Measurements from ENCODE around the gene ARHGAP42. TPM values are rescaled to one million over a fixed set of nuclear protein-coding genes. Genes with fewer than 3 reads are reported as not detected.
"Not testable (repeated sequence)": the region's sequence is repeated elsewhere in the genome, so short reads cannot be mapped to it uniquely, and the experiment has no call there.

Gene ARHGAP42
- polyA plus RNA-seq, 1 donor = 26.3 TPM

GRCh38 chr11:100876815-100877520 lies 189.9 kb downstream of the ARHGAP42 start:
- DNase-seq = peak; percentile 33

DNA sequence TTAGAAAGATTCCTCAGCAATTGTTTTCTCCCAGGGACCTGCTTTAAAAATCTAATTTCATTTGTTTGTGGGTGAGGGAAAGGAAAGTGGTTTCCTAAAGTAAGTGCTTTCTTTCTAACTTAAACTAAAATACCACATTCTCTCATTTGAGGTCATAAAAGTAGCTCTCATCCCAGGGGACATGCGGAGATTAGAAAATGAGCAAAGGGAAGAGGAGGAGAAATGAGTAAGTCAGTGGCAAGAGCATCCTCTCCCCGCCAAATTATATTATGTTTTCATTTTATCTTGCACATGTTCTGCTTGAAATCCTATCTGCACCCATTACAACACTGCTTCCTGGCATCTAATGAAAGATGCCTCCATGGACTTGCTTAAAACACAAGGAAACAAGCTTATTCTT lies 191.4 kb downstream of the ARHGAP42 start:
- DNase-seq = no peak

DNA sequence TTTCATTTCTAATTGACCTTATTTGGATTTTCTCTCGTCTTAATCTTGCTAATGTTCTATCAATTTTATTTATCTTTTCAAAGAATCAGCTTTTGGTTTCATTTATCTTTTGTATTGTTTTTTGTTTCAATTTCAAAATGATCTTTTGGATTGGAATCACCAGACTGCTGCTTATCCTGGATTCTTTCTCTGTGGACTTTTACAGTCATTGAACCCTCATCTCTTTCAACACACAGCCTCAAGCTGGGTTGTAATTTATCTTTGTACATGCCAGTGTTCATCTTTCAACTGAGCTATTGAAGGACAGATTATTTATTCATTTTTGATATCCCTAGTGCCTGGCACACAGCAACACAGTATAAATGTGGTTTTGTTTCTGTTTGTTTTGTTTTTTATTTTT lies 195.9 kb downstream of the ARHGAP42 start:
- DNase-seq = no peak

DNA sequence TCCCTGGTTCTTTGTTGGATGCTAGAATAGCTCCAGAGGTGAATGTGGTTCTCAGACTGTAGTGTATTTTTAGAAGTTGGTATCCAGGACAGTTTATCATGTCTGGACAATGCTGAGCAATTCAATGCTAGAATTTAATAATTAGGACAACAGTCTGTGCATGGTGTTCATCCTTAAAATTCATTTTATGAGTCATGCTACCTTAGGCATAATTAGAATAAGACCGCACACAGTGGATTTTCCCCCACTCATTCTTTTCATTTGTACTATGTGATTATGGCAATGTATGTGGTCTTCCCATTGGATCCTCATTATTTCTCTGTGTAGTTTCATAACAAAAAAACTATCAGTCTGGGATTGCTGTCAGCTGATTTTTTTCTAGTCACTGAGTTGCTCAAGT lies 196.7 kb downstream of the ARHGAP42 start:
- no peak for DNase-seq

DNA sequence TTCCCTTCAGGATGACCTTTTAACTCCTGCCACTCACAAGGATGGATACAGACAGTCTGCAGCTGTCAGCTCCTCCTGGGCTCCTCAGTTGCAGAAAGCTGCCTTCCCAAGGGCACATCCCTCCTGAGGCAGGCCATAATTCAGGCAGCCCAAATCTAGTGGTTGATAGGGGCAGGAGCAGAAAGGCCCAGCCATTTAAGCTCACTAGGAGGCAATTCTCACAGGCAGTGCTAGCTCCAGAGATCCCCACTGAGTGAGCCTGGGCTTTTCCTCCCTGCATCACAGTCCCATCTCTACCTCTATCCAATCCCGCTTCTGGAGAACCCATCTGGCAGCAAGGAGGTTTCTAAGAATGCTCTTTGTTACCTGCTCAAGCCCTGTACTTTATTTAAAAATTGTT lies 200.6 kb downstream of the ARHGAP42 start:
- no peak for DNase-seq

DNA sequence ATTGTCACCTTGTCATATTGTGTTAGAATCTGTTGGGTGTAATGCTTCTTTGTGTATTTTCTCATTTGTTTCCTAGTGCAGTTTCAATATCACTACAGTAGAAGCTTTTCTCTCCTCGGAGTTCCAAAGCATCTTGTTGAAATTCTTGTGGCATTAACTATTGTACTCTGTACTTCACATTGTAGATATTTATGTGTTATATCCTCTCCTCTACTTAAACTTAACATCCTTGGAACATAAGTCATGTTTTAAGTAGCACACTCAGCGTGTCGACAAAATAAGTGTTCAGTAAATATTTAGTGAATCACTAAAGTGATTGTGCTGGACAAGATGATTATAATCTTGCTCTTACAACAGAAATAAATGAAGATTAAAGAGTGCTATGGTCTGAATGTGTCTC lies 201.7 kb downstream of the ARHGAP42 start:
- DNase-seq = no peak

DNA sequence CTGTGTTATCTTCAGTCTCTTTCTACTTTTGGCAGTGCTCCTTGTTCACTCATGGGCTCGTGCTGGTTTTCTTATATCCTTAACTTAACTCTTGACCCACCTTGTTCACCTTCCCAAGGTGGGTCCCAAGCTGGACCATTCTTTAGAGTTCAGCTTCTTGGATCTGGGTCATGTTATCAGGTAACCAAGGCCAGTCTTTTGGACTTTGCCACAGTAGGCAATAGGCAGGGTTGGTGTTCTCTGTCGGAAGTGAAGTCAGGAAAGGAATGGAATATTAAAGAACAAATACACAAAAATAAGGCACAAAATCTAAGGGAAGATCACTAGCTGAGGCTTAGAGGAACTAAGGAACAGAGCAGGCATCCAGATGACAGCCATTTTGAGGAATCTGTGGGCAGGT lies 202.7 kb downstream of the ARHGAP42 start:
- no peak for DNase-seq

DNA sequence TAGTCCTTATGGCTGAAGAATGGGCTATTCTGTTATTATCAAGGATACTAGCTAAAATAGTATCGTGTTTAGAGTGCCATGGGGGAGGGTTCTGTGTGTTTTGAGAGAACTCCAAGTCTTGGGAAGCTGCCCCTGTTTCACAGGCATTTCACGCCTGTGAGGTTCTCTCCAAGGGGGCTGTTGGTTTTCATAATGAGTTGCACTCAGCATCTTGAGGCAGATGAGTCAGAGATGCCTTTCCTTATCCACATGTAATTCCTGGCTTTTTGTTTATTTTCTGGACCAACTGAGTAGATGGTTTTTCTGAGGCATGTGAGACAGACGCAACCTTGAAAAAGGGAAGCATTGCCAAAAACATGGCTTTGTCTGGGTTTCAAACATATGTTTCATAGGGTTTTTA lies 203.7 kb downstream of the ARHGAP42 start:
- DNase-seq = no peak

GRCh38 chr11:100892886-100893285 lies 205.8 kb downstream of the ARHGAP42 start:
- no peak for DNase-seq

DNA sequence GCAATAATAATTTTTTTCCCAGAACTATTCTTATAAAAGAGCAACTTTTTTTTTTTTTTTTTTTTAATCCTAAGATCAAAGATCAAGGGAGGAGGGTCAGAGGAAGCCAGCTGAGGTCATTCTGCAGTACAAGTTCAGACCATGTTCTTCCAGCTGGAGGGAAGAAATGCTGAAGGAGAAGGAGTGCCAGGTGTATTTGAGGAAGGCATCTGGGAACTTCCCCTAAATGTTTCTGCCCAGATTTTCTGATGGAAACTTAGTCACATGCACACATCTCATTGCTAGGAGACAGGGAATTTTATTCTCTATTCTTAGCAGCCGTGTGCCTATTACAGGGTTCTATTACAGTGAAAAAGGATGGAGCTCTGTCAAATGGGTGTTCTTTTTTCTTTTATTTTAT lies 208.4 kb downstream of the ARHGAP42 start:
- no peak for DNase-seq

DNA sequence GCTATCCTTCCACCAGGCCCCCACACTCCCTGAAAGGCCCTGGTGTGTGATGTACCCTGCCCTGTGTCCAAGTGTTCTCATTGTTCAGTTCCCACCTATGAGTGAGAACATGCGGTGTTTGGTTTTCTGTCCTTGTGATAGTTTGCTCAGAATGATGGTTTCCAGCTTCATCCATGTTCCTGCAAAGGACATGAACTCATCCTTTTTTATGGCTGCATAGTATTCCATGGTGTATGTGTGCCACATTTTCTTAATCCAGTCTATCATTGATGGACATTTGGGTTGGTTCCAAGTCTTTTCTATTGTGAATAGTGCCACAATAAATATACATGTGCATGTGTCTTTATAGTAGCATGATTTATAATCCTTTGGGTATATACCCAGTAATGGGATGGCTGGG lies 208.9 kb downstream of the ARHGAP42 start:
- DNase-seq = not testable (repeated sequence)

- not testable (repeated sequence) for DNase-seq
These were observed 214.4 kb downstream of the ARHGAP42 start for GRCh38 chr11:100901471-100901870.

DNA sequence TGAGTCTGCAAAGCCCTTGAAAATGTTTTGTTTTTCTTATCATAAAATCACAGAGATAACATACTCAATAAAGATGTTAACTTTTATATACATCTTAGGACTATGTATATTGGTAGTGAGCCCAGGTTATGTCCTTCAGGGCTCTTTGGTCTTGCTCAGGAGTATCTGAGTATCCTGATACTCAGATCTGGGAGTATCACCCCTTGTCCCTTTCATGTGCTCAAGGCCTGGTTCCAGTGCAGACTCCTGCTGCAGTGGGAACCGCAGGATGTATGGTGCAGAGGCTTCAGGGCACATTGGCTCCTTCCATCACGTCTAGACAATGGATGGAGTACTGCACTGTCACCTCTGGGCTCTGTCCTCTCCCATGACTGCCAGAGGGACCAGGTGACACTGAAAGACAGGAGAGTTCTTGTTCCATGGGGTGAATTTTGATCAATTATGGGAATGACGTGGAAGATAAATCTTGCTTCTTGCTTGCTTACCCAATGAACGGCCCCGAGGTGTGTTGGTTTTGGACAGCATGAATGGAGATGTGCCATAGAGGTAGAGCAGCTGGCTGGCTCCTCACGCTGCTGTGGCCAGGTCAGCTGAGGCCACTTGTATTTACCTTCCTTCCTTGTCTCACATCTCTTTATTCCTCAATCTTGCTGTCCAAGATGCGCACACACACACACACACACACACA lies 215.5 kb downstream of the ARHGAP42 start:
- no peak for DNase-seq

GRCh38 chr11:100903284-100903683 lies 216.2 kb downstream of the ARHGAP42 start:
- DNase-seq = no peak

DNA sequence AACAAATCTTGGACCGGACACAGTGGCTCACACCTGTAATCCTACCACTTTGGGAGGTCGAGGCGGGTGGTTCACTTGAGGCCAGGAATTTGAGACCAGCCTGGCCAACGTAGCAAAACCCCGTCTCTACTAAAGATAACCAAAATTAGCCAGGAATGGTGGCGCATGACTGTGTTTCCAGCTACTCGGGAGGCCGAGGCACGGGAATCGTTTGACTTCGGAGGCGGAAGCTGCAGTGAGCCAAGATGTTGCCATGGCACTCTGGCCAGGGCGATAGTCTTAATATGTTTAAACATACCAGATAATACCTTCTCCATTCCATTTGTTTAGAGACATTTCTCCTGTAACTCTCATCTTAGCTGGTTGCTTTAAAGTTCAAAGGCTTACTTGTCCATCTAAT lies 218.6 kb downstream of the ARHGAP42 start:
- no peak for DNase-seq

DNA sequence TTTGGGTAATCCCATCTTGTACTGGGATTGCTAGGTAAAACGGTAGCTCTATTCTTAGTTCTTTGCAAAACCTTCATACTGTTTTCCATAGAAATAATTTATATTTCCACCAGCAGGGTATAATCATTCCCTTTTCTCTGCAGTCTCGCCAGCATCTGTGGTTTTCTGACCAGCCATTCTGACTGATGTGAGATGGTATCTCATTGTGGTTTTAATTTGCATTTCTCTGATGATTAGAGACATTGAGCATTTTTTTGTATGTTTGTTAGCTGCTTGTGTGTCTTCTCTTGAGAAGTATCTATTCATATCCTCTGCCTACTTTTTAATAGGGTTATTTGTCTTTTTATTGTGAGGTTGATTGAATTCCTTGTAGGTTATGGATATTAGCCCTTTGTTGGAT lies 221.7 kb downstream of the ARHGAP42 start:
- no peak for DNase-seq

GRCh38 chr11:100910808-100911207 lies 223.7 kb downstream of the ARHGAP42 start:
- DNase-seq = no peak

DNA sequence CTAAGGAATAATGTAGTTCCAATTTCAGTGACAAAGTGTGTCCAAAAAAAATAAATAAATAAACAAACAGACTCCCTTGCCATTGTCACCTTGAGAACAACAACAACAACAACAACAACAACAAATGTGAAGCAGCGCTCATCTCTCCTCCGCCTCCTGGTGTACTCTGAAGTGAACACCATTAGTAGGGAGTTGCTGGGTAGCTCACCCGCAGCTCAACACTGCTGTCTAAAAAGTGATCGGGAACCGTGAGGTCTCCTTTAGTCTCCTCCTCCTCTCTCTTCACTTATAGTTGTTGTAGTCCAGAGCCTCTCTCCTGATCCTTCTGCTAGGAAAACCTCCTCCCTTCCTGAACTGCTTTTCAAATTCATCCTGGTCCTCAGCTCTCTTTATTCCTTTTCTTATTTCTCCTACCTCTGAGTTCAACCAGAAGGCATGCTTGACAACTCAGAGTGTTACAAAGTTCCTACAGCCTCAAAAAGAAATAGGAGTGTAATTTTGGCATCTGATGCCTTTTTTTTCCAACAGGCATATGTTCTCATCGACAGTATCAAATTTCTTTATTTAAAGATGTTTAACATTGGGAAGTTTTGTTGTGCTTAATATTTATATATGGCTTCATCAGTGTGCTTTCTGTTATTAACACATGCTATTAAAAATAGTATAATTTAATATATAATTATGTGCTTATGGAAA lies 227.5 kb downstream of the ARHGAP42 start:
- no peak for DNase-seq

- no peak for DNase-seq
These were observed 231.7 kb downstream of the ARHGAP42 start for GRCh38 chr11:100918551-100919500.

GRCh38 chr11:100920593-100920992 lies 233.5 kb downstream of the ARHGAP42 start:
- DNase-seq = no peak

- DNase-seq = no peak
These were observed 235.0 kb downstream of the ARHGAP42 start for GRCh38 chr11:100922121-100922520.

GRCh38 chr11:100923555-100923954 lies 236.5 kb downstream of the ARHGAP42 start:
- DNase-seq = peak; percentile 36

GRCh38 chr11:100925935-100926334 lies 238.8 kb downstream of the ARHGAP42 start:
- no peak for DNase-seq
